Gastroesophageal sphincter (tissue), 3 donors: ENCODE data around the gene COL26A1.

ENCODE experiments used
- POLR2A ChIP-seq, 2 donors: fragments of 450-650 bp; IDR thresholded peaks; one replicate each; pipeline ENCODE4 v1.6.1; 2017; ENCODE audit warnings: antibody characterized with exemption in 2 of 2, mild to moderate bottlenecking in 2 of 2, moderate library complexity in 1 of 2
- TF ChIP-seq, protein P1 (sequence below), 4 experiments: fragments of 200-600 bp in 2 of 4; fragments of 450-650 bp in 2 of 4; sonication (generic) in 1 of 4; IDR thresholded peaks; one replicate each; pipeline ENCODE4 v1.5.1; 2017 to 2019; ENCODE audit warnings: antibody characterized with exemption in 4 of 4, mild to moderate bottlenecking in 2 of 4, moderate library complexity in 2 of 4

DNA sequence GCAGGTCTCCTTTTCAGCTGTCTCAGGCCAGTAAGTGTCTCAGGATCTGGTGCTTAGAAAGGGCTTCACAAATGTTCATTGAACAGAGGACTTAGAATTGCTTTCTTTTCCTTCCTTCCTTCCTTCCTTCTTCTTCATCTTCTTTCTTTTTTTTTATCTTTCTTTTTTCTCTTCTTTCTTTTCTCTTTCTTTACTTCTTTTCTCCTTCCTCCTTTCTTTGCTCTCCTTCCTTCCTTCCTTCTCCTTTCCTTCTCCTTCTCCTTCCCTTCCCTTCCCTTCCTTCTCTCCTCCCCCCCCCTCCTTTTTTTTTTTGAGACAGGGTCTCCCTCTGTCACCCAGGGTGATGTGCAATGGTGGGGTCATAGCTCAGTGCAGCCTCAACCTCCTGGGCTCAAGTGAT is 34.6 kb downstream of the COL26A1 start:
- TF ChIP-seq, protein P1, sequence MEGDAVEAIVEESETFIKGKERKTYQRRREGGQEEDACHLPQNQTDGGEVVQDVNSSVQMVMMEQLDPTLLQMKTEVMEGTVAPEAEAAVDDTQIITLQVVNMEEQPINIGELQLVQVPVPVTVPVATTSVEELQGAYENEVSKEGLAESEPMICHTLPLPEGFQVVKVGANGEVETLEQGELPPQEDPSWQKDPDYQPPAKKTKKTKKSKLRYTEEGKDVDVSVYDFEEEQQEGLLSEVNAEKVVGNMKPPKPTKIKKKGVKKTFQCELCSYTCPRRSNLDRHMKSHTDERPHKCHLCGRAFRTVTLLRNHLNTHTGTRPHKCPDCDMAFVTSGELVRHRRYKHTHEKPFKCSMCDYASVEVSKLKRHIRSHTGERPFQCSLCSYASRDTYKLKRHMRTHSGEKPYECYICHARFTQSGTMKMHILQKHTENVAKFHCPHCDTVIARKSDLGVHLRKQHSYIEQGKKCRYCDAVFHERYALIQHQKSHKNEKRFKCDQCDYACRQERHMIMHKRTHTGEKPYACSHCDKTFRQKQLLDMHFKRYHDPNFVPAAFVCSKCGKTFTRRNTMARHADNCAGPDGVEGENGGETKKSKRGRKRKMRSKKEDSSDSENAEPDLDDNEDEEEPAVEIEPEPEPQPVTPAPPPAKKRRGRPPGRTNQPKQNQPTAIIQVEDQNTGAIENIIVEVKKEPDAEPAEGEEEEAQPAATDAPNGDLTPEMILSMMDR (IDR thresholded peaks at IDR 0.05) = no peak
- no peak for TF ChIP-seq POLR2A (IDR thresholded peaks at IDR 0.05)
